ENCODE measurements around the gene IGSF11.

IGSF11 gene

DNA sequence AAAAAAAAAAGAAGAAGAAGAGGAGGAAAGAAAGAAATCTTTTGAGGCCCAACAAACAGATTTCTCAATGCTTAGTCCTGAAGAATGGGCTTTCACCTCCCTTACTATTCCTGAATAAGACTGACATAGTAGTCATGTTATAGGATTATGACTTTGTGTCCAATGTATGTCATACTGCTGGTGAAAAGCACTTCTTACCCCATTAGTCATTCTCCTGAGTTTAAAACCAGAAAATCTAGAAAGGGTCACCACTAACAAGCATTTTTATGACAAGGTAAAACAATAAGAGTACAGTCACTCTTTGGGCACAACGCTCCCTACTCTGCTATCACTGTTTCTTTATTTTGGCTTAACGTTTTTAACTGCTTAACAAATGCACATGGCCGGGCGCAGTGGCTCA lies 88.2 kb downstream of the IGSF11 start:
- DNase-seq: no peak

DNA sequence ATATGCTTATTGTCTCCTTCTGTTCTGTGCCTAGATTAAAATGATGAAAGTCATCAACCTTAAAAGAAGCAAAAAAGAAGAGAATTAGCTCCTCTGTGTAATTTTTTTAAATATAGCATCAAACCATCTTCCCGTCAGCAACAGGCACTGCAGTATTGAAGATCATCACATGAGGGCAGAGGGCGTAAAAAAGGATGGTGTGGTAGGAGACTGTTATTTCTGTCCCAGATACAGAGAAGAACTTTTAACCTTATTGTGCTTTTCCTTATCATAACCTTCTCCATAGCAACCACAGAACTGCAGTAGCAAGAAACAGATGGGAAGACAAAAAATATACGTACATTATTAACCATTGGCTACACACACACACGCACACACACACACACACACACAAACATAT lies 88.8 kb downstream of the IGSF11 start:
- DNase-seq: no peak

- no peak for DNase-seq
Measured at GRCh38 chr3:118943597-118943996, 91.0 kb downstream of the IGSF11 start.

DNA sequence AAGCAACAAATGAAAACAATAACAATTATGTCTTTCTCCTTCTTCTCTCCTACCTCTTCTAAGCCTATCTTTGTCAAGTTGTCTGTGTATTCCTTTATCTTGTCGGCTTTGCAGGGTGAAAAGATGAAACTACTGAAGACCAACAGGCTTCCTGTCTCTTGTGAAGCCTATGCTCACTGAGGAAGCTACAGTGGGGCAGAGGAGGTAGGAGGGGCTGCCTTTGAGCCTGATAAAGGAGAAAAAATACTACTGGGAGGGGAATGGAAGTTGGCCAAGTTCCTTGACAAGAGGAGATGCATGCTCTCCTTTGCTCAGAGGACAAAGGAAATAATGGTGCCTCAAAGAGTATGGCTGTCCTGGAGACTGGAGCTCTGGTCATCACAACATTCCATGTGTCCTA lies 92.0 kb downstream of the IGSF11 start:
- DNase-seq: no peak

GRCh38 chr3:118942195-118942594 lies 92.5 kb downstream of the IGSF11 start:
- no peak for DNase-seq

DNA sequence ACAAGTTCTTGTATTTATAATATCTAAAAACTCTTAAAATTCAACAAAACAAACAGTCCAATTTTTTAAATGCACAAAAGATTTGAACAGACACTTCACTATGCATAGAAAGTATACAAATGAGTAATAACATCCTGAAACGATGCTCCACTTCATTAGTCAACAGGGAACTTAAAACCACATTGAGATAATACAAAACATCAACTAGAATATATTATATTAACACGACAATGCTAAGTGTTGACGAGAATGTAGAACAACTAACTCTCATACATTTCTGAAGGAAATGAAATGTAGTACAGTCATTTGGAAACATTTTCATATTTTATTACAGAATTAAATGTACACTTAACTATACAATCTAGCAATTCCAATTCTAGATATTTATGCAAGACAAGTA lies 93.4 kb downstream of the IGSF11 start:
- DNase-seq: no peak

DNA sequence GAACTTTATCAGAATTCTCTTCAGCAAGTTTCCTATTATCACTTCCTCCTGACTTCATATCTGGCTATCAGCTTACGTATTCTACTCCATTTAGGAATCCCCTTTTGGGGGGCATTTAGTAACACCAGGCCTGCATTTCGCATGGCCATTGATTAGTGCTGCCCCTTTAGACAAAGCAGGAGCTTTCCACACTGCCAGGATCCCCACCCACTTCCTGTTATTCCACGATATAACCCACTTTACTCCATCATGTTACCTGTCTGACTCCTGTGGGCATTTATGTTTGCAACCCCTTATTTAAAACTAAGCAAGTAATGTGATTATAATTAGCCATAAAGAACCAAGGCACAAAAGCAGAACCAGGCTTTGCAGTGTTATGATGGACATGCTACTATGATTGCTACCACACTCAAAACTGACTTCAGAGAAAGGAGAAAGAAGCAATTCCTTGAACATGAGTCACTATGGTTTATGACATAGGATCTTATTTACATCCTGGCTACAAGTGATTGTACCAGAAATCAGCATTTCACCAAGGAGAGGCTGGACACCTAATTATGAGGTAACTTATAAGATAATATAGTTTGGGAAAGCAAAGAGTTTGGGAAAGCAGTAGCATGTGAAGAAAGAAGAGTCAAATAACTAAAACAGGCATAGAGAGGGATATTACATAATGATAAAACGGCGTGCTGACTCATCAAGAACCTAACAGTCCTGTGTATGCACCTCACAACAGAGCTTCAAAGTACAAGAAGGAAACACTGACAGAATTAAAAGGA lies 96.3 kb downstream of the IGSF11 start:
- no peak for DNase-seq

DNA sequence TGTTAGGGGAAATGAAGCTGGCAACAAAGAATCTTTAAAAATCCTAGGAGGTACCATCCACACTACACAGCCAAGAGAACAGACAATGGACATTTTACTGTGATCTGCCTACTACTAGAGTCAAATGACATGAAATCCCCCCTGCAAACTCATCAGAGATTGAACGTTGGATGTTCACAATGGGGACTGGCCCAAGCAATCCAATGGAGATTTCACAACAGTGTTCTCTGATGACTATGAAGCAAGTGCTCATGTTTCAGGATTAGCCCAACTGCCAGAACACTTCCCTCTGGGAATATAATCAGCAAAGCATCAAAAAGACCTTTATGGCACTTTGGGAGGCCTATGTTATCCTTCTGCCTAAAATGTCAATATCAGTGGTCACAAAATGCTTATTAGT lies 97.8 kb downstream of the IGSF11 start:
- DNase-seq: no peak

DNA sequence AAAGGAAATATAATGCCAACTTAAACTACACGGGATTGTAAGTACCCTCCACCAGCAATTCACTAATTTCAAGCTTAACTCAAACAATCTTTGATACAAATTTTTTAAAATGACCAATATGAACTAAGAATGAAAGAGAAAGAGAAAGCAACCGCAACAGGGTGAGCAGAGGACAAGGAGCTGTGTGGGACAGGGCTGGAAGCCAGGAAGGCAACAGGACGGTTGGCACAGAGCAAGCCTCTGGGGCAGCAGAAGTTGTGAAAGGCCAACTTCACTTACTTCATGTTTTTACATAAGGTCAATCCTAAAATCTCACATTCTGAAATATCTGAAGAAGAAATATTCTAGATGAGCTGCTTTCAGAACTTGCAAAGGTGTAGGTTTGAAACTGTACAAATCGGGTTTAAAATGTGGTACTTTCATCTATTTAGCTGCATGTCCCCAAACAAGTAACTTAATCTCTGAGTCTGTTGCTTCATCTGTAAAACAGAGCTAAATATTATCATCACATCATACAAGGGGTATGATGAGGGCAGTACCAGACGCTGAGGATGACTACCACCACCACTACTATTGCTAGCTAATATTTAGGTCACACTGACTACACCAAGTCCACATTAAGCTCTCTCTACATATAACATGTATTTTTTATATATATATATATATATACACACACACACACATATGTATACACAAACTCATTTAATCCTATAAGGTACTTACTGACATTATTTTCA lies 101.7 kb downstream of the IGSF11 start:
- DNase-seq: no peak

DNA sequence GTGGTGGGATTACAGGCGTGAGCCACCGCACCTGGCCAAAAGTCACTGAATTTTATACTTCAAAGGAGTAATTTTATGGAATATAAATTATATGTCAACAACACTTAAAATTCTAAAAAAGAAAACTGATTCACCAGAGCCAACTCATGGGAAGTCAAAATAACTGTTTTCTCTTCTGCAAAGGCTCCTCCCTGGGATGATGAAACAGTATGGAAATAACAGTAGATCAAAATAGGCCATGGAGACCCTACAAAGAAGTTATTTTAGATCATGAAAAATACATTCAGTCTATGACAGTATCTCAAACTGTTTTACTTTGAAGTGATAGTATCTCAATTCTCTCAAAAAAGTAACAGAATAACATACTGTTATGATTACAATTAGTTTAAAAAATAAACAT lies 102.7 kb downstream of the IGSF11 start:
- no peak for DNase-seq

GRCh38 chr3:118927449-118927848 lies 107.2 kb downstream of the IGSF11 start:
- no peak for DNase-seq

DNA sequence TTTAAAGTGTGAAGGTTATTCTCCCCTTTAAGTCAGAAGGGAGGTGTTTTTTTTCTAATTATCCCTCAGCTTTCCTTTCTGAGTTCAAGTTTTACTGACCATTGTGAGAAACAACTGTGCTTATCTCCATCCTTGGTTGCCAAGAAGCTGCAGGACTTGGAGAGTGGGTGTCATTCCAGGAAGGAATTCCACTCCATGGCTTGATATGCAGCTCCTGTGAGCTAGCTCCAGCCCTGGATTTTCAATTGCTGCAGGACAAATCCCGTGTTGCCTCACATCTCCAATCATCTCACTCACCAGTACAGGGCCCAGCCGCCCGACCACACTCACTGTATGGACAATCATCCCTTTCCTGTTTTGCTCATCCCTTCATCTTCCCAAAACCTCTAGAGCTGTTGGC lies 122.5 kb downstream of the IGSF11 start:
- no peak for DNase-seq

GRCh38 chr3:118910332-118910731 lies 124.3 kb downstream of the IGSF11 start:
- DNase-seq: no peak

DNA sequence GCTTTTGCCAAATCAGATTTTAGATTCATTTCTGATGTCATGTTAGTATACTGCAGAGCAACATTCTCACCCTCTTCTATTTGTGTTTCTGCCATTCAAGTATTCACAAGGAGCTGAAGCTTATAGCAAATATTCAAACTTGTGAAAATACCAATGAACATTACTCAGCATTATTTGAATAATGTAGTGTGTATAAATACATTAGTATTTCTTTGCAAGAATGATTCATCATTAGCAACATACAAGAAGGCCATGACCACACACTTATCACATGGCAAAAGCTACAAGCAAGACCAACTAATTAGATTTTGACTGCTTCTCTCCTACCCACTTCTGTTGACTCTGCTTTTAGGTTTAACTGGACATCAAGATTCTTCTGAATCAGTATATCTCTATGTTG lies 124.9 kb downstream of the IGSF11 start:
- DNase-seq: no peak

DNA sequence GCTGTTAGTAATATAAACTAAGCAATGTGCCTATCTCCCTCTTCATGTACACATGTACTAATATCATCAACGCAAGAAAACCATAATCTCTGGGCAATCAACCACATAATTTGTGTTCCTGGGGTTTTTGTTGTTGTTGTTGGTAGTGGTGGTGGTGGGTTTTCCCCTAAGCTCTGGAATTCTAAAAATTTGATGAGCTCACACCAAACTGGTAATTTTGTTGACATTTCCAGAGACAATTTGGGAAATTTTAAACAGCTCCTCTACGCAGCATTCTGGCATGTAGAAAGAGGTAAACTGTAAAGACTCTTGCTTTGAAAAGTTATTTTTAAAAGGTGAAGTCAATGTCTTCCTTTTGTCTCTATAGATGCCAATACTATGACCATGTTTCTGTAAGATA lies 126.7 kb downstream of the IGSF11 start:
- DNase-seq: no peak

- DNase-seq: no peak
Measured at GRCh38 chr3:118900737-118901525, 133.7 kb downstream of the IGSF11 start.

- no peak for DNase-seq
Measured at GRCh38 chr3:118890206-118890605, 144.4 kb downstream of the IGSF11 start.

DNA sequence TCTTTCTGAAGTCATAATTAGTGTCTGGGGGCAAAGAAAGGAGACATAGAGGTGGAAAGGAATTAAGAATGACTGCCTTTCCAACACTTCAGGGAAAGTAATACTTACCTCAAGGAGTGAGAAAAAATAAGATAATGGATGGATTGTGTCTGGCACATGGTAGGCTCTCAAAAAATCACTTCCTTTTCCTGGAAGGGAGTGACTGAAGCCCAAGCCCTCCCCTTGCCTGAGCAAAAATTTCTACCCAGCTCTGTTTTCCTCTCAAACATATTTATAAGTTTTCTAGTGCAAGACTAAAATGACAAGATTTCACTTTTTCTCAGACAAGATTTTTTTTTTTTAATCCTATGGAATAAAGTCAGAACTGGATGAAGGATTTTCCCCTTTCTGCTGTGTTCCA lies 145.0 kb downstream of the IGSF11 start:
- no peak for DNase-seq

DNA sequence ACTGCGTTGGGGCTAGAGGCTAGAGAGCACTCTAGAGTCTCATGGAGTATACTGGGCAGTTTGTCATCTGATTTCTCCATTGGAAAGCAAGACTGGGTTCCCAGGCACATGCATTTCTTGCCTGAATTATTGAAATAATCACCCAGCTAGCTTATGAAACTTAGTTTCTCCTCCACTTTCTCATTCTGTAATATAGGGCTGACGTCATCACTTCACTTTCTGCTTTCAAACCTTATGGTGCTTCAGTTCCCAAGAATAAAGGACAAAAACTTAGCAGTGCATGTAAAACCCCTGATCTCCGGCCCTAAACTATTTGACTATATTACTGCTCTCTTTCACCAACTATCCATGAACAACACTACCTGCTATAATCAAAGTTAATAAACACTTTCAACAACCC lies 147.9 kb downstream of the IGSF11 start:
- no peak for DNase-seq

- DNase-seq: peak; percentile 74
Measured at GRCh38 chr3:118884748-118885206, 149.9 kb downstream of the IGSF11 start.

DNA sequence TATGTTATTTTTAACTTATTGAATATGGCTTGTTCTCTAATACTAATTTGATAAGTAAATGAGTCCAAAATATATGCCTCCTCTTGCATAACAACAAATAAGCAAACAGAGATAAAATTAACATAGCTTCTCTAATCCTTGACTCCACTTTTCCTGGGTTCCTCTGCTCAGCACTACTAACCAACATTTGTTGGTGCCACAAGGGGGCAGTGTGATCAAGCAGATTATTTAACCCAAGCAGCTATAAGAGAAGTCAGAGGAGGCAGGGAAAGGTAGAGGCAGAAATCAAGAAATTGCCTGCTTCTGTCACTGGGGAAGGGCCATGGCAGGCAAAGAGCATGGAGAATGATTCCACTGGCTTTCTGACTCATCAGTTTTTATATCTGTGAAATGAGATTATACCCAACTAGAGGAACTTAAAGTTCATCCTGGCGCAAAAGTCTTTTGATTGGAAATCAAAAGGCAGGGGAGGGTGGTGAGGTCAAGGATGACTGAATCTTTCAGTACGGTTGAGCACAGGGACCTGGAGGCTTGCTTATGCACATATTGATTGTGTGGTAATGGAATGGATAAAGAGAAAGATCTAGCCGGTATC lies 152.2 kb downstream of the IGSF11 start:
- peak; percentile 70 for DNase-seq

- DNase-seq: no peak
Measured at GRCh38 chr3:118868051-118868450, 166.6 kb downstream of the IGSF11 start.

- no peak for DNase-seq
Measured at GRCh38 chr3:118863731-118864322, 170.8 kb downstream of the IGSF11 start.

Data from CD4-positive, alpha-beta T cell treated with Interleukin-10 for 1 hour (primary cell).